TTC549 (cell line): ENCODE measurements around the gene GBGT1.

Source experiments
- FAIRE-seq: peaks from 2 replicates; lab custom pipeline; 2012; peaks lifted over from hg19 to GRCh38; lab: Jason Lieb, UNC

Gene GBGT1

DNA sequence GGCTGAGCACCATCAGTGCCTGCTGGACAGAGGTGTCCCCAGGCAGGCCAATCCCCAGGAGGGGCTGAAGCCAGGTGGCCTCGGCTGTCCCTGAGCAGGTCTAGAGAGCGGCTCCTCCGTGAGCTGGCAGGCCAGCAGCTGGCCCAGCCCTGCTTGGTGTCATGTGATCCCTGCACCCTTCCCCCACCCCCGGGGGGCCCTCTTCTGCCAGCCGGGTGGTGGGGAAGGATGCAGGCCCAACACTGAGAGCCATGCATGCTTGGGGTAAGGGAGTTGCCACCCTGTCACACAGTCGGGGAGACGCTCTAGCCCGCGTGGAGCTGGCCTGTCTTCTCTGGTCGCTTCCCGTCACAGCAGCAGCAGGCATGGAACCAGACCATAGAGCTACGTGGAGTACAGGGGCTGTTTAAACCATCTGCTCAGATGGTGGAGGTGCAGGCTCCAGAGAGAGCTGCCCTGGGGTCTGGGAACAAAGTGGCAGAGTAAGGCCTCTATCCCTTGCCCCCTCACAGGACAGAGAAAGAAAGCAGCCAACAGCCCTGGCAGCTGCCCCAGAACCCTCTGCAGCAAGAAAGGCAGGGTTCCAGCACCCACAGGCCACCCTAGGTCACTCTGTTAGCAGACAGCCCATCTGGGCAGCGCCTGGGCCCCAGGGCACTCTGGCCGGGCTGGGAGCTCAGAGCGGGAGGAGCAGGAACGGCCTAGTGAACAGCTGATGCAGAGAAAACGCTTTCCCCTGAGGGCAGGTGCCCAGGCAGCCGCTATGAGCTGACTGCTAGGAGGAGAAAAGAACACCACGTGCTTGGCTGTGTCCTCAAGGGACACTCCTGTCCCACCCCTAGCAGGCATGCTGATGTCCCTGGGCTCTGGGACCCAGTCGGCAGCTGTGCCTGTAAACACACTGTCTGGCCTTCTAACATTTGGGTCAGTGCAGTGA, 49.5 kb downstream of the GBGT1 start:
- FAIRE-seq: no peak

DNA sequence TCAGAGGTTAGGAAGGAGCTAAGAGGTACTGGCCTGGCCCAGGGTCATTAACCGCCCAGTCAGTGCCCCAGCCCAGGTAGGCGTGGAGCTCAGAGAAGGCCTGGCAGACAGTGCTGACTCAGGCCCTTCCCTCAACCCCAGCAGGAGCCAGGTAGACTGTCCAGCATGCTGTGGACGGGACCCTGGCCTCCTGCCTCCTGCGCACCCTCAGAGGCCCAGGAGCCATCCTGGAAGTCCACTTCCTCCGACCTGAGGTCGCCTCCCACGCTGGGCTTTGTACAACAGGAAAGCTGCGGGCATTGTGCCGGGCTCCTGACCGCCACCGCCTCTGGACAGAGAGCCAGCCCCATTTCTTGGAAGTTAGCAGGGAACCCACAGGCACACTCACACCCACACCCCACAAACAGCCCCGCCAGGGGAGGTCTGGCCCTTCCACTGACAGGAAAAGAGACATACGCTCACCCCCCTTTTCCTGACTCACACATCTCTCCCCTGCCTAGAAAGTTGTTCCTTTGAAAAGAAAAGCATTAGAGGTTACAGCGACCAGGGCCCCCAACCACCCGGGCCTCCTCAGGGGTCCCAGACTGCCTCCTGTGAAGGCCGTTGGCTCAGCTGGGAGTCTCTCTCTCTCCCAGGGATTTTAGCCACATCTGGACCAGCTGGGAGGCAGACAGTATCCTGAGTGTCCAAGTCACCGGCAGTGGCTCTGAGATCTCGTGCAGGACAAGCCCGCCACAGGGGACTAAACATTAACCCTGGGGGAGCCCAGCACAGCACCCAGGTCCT, 50.4 kb downstream of the GBGT1 start:
- no peak for FAIRE-seq

DNA sequence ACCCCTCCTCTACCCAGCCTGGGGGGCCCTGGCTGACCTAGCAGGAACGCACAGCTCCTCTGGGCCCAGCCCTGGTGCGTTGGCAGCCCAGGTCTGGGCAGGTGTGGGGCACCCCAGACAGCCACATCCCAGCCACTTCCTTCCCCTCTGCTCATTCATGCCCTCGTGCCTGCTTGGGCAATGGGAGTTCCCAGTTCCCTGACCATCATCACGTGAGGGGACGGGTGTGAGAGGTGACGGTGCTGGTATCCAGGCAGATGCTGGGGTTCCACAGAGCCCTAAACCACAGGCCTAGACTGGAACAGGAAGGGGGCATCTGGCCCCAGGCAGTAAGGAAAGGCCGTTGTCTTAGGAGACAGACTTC, 51.1 kb downstream of the GBGT1 start:
- no peak for FAIRE-seq

DNA sequence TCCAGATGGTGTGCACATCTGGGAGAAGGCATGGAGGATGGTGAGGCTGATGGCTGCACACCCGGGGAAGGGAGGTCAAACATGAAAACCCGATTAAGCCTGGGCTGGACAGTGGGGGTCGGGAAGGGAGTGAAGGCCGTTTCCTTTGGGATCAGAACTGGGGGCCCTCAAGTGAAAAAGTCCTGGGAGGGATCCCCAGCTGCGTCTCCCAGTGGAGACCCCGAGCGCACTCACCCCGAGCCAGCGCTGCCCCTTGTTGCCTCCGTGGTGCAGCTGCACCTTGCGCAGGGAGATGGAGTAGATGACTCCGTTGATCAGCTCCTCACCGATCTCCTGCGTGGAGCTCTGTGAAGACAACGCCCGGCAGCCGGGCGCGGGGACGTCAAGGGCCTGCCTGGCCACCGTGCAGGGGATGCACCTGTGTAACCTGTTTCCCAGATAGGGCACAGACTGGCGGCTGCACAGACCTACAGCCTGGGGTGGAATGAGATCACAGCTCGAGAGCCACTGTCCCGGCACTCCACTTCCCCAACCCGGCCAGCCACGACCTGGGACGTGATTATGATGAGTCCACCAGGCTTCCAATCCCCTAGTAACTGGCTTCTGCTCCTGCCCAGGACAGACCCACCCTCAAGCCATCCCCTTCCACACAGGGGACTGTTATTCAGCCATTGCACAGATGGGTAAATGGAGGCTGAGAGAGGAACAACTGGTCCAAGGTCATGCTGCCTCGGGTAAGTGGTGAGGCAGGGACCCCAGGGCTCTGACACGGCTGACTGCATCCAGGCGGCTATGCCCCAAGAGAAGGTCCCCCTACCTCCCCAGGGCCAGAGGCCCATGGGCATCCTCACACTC, 51.7 kb downstream of the GBGT1 start:
- no peak for FAIRE-seq

DNA sequence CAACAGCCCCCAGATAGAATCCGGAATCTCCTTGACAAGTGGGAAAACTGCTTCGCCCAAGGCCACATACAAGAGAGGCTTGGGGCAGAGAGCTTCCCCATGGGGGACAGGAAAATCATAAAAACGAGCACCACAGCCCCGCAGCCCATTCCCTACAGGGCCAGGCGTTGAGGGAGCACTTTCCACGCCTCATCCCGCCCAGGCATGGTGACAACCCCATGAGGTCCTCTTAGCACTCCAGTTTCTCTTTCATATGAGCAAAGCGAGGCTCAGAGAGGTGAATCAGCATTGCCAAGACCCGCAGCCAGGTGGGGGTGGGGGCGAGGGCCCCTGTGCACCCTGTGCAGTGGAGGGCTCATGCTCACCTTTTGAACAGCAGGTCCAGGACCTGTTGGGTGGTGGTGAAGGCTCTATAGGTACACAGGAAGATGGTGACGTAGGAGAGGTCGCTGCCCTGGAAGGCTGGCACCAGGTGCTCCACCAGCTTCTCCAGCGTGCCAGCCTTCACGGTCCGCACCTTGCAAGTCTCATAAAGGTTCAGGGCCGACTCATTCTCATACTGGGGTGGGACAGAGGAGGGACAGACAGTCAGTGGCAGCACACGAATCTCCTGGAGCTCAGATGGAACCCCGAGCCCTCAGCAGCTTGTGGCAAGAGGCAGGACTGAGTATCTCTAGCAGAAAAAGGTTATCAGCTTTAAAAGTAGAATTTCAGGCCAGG, 53.6 kb downstream of the GBGT1 start:
- FAIRE-seq: no peak

DNA sequence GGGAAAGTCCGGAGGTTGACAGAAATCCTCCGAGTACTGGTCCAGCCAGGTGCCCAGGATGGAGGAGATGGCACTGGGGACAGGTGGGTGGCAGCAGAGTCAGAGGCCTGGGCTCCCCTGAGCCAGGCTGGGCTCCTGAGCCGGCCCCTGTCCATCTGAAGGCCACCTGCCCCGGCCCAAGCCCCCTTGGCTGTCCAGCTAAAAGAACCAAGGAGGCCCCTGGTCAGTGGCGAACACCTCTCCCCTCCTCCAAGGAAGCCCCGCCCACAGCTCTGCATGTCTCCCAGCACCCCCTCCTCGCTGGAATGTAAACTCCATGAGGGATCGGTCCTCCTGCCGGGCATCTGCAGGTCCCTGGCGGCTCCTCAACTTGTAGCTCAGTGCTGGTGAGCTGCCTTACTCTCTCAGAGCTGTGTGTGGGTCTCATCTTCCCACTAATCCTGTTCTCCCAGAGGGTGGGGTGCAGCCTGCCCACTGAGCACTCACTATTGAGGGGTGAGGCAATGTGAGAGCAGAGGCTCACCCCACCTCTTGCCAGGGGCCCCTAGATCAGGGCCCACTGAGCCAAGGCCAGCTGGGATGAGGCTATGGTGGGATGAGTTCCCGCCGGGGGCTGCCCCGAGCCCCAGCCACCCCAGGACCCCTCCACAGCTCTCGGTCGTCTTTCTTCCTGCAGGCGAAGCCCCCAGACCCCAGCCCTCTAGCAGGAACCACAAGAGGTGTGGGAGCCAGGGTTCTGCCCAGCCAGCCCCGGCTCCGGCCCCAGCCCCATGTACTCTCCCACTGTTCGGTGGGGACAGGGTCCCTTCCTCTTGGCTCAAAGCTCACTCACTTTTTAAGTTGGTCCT, 54.7 kb downstream of the GBGT1 start:
- FAIRE-seq: no peak

DNA sequence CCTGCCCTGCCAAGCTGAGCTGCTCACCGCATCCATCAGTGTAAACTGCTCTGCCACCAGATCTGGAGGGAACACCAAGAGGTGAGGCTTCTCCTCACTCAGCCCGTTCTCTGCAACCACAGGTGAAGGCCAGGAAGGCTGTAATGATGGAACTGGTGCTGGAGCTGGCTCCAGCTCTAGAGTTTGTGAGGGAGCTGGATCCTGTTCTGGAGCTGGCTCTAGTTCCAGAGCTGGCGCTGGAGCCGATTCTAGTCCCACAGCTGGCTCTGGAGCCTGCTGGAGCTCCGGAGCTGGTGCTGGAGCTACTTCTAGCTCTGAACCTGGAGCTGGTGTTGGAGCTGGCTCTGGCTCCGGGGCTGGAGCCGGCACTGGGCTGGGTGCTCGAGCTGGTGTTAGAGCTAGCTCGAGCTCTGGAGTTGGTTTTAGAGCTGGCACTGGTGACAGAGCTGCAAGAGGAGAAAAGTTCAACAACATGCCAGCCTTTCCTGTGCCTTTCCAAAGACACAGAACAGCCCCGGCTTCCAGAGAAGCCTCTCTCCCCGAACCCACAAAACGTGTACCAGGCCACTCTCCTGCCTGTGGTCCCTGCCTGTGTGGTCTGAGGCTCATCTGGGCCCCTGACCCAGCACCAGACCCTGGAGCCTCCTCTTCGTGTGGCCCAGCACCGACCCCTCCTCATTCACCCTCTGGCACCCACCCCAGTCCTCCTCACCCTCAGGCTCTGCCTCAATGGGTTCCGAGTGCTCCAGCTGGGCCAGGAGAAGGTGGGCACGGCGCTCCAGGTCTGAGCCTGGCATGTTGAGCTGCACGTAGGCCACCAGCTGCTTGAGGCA, 55.5 kb downstream of the GBGT1 start:
- no peak for FAIRE-seq

DNA sequence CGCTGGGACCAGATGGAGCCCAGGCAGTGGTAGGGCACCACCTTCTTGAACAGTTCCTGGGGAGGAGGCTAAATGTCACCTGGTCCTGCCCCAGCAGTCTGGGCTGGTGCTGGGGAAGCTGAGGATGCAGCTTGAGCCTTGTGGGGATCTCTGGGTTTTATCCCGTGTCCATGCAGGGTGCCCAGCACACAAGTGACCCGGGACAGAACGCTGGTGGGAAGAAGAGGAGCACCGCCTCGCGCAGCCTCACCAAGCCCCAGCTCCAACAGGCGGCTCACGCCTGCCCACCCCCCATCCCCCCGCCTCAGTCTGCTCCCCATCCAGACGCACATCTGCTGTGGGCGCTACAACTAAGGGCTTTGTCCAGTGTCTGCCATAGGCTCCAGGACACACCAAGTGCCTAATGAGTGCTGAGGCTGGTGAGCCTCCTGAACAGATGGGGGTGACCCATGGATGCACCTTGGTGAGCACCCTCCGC, 56.4 kb downstream of the GBGT1 start:
- FAIRE-seq: no peak

DNA sequence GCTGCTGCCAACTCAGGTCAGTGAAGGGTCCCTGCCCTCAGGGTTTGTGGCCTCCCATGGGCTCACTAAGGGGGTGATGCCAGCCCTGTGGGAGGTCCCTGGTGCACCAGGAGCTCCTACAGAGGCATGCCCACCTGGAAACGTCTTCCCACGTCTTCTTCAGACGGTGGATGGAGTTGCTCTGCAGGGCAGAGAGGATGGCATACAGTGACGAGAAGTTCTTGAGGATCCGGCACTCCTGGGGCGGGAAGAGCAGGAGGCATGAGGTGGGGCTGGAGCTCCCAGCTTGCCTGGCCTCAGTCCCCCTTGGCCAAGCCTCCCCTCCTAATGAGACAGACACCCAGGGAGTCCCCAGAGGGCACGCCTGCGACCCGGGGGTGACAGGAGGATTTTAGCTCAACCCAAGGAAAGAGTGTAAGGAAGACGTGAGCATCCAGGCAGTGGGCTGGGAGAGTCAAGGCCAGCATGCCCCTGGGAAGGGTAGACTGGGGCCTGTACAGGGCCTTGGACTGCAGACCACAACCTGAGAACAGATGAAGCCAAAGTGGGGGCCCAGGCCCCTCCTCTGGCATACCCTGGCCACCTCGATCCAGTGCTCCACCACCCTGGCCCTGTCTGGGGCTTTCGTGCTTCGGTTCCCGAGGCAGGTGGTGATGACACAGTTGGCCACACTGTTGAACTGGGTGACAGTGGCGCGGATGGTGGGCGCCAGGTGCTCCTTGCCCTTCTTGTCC, 57.0 kb downstream of the GBGT1 start:
- FAIRE-seq: no peak

DNA sequence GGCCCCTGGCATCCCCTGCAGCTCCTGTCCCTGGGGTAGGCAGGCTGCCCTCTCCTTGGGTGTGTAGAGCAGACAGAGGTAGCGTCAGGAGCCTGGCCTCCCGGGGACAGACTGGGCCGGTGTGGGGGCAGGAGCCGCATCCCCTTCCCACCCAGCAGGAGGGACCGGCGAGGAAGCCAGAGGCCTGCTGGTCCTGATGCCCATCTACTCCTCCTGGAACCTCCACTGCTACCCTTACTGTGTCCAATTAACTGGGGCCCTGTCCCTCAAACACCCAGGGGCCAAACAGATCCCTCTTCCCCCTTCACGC, 58.3 kb downstream of the GBGT1 start:
- FAIRE-seq: no peak

DNA sequence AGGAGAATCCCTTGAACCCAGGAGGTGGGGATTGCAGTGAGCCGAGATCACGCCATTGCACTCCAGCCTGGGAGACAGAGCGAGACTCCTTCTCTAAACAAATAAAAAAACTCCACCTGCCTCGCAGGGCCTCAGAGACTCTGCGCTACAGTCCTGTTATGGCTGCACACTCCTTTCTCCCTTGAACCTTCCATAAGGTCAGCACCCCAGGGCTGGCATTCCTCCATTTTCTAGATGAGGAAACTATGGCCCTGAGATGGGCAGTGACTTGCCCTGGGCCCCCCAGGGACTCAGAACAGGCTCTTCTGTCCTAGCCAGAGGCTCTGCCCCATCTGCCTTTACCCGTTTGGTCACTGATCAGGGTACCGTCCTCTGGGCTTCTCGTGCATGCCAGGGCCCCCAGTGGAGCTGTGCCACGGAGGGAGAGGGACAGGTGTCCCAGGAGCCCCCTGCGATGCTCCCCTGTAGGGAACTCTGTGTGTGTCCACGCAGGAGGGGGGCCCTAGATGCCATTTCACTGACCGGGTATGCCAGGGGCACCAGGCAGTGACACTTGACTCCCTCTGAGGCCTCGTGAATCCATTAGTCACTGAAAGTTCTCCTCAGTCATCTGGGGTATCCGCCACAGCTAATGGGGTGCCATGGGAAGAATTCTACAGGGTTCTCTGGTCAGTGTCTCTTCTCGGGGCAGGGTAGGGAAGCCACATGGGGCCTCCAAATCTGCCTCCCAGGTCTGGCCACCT, 58.8 kb downstream of the GBGT1 start:
- no peak for FAIRE-seq

DNA sequence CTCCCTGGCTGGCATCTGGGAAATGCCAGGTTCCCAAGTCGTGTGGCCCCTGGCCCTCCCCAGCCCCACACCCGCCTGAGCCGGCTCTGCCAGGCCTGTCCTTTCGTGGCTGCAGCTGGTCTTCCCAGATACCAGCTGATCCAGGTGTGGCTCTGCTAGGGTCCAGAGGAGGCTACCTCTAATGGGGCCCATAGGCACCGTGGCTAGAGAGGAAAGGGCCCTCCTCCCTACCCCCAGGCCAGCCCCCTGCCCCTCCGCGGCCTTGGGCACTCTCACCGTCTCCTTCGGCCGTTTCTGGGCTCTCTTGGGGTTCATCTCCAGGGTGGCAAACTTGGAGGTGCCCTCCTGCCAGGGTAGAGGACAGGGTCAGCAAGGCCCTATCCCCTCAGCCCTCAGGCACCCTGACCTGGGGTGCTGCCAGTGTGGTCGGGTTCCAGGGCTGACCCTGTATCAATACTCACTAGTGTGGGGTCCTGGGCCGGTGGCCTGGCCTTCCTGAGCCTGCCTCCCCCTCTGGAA, 59.7 kb downstream of the GBGT1 start:
- no peak for FAIRE-seq

DNA sequence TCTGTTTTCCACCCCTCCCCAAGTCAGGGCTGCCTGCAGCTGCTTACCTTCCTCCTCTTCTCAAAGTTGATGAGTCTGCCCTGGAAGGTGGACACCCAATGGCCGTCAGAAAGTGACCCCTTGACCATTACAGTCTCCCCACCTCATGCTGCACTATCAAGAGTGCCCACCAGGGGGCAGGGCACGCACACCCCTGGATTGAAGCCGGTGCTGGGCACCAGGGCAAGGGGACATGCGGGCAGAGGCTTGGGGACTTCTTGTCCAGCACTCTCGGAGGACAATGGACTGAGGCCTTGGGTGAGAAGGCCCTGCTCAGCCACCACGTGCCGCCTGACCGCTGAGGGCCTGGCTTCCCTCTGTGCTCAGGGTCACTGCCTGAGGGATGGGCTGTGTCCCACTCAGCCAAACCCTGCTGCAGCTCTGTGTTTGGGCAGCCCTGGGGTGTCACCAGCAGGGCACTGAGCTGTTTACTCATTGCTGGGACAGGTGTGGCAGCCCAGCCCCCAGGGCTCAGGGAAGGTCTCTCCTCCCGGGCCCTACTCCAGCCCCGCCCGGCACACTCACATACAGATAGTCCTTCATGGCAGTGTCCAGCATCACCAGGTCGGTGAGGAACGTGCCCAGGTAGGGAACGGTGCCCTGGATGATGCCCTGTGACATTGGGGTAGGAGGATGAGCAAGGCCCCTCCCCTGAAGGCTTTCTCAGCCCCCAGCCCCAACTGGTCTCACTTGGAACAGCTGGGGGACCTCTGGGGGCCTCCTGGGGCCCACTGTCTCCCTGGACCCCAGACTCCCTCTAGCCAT, 60.3 kb downstream of the GBGT1 start:
- no peak for FAIRE-seq
